Measurements from ENCODE around the gene PRR30.

Gene PRR30

GRCh38 chr2:27164960-27165763 lies 26.0 kb upstream of the PRR30 start:
- no peak for TF ChIP-seq CTCF (IDR thresholded peaks at IDR 0.05; ENCODE audit: low read depth, low read length)
- no peak for DNase-seq (ENCODE audit: low read depth in 2 of 2)
- H3K4me3 ChIP-seq (replicated peaks in 1 of 2; ENCODE audit: low read depth in 2 of 2, low read length in 2 of 2), result no peak overlapping the region

GRCh38 chr2:27162151-27163121 lies 23.2 kb upstream of the PRR30 start:
- no peak overlapping the region for H3K4me3 ChIP-seq (replicated peaks in 1 of 2; ENCODE audit: low read depth in 2 of 2, low read length in 2 of 2)
- peak in 1 of 2 donors; percentile 33 for DNase-seq (ENCODE audit: low read depth in 2 of 2)
- TF ChIP-seq CTCF (IDR thresholded peaks at IDR 0.05; ENCODE audit: low read depth, low read length), result no peak

GRCh38 chr2:27160191-27160590 lies 21.0 kb upstream of the PRR30 start:
- no peak overlapping the region for H3K4me3 ChIP-seq (replicated peaks in 1 of 2; ENCODE audit: low read depth in 2 of 2, low read length in 2 of 2)
- no peak for DNase-seq (ENCODE audit: low read depth in 2 of 2)
- TF ChIP-seq CTCF (IDR thresholded peaks at IDR 0.05; ENCODE audit: low read depth, low read length), result no peak

GRCh38 chr2:27159271-27159670 lies 20.1 kb upstream of the PRR30 start:
- no peak overlapping the region for H3K4me3 ChIP-seq (replicated peaks in 1 of 2; ENCODE audit: low read depth in 2 of 2, low read length in 2 of 2)
- TF ChIP-seq CTCF (IDR thresholded peaks at IDR 0.05; ENCODE audit: low read depth, low read length), result no peak
- DNase-seq (ENCODE audit: low read depth in 2 of 2), result no peak

GRCh38 chr2:27158468-27158867 lies 19.3 kb upstream of the PRR30 start:
- H3K4me3 ChIP-seq (replicated peaks in 1 of 2; ENCODE audit: low read depth in 2 of 2, low read length in 2 of 2), result no peak overlapping the region
- no peak for DNase-seq (ENCODE audit: low read depth in 2 of 2)
- TF ChIP-seq CTCF (IDR thresholded peaks at IDR 0.05; ENCODE audit: low read depth, low read length), result no peak

GRCh38 chr2:27155069-27155520 lies 15.9 kb upstream of the PRR30 start:
- no peak for TF ChIP-seq CTCF (IDR thresholded peaks at IDR 0.05; ENCODE audit: low read depth, low read length)
- DNase-seq (ENCODE audit: low read depth in 2 of 2), result no peak
- no peak overlapping the region for H3K4me3 ChIP-seq (replicated peaks in 1 of 2; ENCODE audit: low read depth in 2 of 2, low read length in 2 of 2)

All from cardiac fibroblast (primary cell).